GM18951 (cell line): Measurements from ENCODE around the gene CDH16.

Experiments
- POLR2A ChIP-seq: IDR thresholded peaks from 4 replicates; pipeline ENCODE4 v1.6.1; 2011; ENCODE audit warnings: mild to moderate bottlenecking; ENCODE audit not compliant: insufficient read length, insufficient read depth; ENCODE audit errors: extremely low read depth
- in situ Hi-C: fragments of 300-500 bp; cut with MboI; formaldehyde crosslinking; loops from one replicate; pipeline ENCODE4 v1.12.0; 2022; ENCODE audit warnings: low sequenced_read_pairs, mixed read lengths, inconsistent platforms; ENCODE audit not compliant: unreplicated experiment

Gene CDH16

GRCh38 chr16:66908116-66908515 is 10.6 kb downstream of the CDH16 start:
- in situ Hi-C loops = no loop called here
- TF ChIP-seq POLR2A = no peak

GRCh38 chr16:66906916-66907836 is 11.5 kb downstream of the CDH16 start:
- no peak for TF ChIP-seq POLR2A
- in situ Hi-C loops = no loop called here

DNA sequence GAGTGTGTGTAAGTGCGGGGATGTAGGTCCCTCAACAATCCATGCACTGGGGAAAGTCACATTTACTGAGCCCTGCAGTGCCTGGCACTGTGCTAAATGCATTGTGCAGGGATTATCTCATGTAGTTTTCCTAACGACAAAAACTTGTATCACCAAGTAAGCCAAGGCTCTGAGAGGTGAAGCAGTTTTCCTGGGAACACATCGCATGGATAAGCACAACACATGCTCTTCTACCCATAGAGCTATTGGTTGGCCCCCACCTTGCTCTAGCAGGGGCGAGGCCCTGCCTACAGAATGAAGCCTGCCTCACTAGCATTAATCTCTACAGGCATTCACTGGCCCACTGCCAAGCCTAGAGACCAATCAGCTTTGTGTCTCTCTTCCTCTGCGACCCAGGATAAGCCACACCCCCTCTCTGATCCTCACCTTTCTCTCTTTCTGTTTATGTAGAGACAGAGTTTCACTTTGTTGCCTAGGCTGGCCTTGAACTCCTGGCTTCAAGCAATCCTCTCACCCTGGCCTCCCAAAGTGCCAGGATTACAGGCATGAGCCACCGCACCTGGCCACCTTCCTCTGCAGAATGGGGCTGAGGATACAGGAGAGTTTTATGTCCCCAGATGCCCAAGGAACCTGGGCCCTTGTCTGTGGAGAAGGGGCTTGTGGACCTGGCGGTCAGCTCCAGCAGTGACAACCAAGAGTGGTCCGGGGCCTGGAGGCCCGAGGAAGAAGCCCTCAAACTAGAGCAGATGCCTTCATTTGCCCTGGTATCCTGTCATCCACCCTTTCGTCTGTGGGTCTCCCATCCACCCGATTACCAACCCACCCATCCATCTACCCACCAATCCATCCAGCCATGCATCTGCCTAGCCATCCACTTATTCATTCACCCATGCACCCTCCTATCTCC is 12.8 kb downstream of the CDH16 start:
- TF ChIP-seq POLR2A = no peak
- in situ Hi-C loops = no loop called here

- TF ChIP-seq POLR2A = no peak
These were observed 13.6 kb downstream of the CDH16 start for GRCh38 chr16:66904846-66905632.

GRCh38 chr16:66904428-66904845 is 14.2 kb downstream of the CDH16 start:
- in situ Hi-C loops = no loop called here
- no peak for TF ChIP-seq POLR2A

More at GRCh38 chr16:66904846-66905632, 13.6 kb downstream of the CDH16 start:
- in situ Hi-C loops = no loop called here

GRCh38 chr16:66903544-66904427 is 14.9 kb downstream of the CDH16 start:
- in situ Hi-C loops = no loop called here
- TF ChIP-seq POLR2A = no peak

DNA sequence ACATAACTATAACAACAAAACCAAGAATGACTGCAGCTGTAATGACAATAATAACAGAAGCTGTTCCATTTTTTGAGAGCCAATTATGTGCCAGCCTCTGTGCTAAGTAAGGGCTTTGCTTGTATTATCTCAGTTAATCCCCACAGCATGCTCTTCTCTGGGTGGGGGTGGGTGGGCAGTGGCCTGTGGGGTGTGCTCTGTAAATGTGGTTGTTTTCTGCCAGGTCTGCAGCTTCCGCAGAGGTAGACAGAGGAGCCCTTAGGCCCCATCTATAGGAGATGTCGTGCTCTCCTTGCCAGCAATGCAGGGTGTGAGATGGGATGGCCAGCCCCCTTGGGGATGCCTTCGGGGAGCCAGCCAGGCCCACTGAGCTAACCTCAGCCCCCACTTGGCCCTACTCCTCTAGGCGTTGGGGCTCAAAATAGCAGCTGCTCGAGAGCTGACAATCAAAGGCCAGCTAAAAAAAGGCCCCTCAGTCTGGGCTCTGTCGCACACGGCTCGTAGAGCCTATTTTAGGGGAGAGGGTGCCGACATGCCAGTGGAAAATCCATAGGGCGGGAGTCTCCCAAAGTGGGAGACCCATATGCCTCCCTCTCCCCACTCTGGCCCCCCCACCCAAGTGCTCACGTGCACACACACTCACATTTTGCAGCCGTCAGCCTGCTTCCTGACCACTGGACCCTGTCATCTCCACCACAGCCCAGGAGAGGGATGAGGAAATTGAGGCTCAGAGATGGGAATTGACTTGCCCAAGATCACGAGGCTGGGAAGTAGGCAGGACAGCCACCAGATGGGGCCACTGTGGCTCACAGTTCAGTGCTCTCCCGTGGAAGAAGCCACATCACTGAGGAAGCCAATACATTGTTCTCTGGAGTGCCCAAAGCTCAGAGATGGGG is 15.8 kb downstream of the CDH16 start:
- TF ChIP-seq POLR2A = no peak
- in situ Hi-C loops = no loop called here

DNA sequence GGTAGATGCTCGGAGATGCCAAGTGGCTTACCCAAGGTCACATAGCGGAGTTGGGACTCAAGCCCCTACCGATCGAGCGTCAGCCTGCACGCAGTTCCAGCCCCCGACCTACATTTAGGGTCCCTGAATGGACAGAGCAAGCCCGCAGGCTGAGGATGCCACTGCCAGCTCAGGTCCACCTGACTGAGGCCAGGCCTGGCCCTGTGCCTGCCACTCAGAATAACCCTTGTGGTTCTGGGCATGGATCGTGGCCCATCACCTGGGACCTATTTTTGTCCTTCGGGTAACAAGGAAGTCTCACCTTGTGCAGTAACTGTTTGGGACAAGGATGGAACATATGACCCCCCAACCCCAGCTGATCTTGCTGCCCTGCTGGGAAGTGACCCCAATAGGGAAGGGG is 17.1 kb downstream of the CDH16 start:
- in situ Hi-C loops = no loop called here
- no peak for TF ChIP-seq POLR2A

DNA sequence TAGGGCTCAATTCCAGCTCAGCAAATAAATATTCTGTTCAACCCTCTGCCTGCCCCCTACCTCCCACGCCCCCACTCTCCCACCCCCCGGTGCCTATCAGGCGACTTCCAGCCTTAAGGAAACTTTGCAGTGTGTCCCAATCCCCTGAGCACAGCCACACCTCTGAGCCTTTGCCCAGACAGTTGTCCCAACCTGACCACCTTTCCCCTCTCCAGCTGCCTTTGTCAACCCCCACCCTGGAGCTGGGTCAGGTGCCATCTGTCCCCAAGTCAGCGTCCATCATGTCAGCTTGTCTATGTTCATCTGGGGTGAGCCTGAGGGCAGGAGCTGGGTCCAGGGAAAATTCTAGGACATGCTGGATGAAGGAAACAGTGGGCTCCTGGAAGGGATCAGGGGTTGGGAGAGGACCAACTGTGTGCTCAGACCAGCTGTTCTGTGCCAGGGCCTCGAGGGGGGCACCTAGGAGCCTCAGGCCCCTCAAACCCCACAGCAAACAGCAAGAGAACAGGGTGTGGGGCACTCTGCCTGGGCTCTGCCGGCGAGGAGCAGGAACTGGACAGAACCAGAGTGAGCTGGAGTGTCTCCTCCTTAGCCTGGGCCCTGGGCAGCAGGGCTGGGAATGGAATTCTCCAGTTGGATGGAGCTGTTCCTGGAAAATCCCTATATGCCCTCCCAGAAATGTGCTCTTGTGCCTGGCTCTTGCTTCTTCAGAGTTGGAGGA is 17.8 kb downstream of the CDH16 start:
- in situ Hi-C loops = no loop called here
- TF ChIP-seq POLR2A = no peak

DNA sequence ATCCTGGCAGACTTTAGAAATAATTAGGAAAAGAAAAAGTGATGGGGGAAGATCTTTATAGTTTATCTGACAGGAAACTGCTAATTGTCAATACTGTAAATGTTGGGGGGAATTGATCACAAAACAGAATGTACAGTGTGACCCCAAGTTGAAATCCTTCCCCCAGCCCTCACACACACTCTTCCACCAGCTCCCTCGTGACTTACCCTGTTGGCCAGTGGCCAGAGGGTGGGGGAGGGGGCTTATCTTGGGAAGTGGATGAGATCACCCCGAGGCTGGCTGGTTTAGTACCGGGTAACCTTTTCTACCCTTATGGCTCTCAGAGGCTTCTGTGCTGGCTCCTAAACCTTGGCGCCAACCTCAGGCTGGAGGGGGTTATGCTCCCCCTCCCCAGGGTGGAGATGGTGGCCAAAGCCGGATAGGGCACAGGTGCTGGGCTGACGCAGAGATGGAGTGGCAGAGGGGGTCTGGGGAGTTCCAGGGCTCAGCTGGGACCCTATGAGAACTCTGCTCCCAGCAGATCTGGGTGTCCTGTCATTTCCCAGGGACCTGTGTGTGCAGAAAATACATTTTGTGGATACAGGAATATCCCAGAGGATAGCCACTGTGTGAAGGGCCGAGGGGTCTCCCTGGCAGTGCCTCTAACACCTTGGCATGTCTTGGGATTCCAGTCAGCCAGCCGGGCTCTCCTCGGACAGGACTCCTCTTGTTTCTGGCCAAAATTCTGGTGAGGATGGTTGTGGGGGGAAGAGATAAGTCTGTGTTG is 18.6 kb downstream of the CDH16 start:
- in situ Hi-C loops = no loop called here
- no peak for TF ChIP-seq POLR2A
